GM06990 (cell line): Measurements from ENCODE around the gene MAML3.

Source experiments
- DNase-seq: peaks from one replicate; pipeline ENCODE4 v3.0.0-alpha.2; 2011; ENCODE audit not compliant: insufficient read length; ENCODE audit errors: extremely low read depth
- H3K27me3 ChIP-seq: replicated peaks from 2 replicates; pipeline ENCODE4 v1.6.0; 2011; ENCODE audit warnings: low read length; ENCODE audit not compliant: control insufficient read depth, insufficient read depth
- H3K36me3 ChIP-seq: 2 replicates; pipeline ENCODE4 v1.5.1; 2011; ENCODE audit warnings: low read length; ENCODE audit not compliant: control insufficient read depth, insufficient read depth
- H3K4me3 ChIP-seq: replicated peaks from 2 replicates; pipeline ENCODE4 v1.5.1; 2011; ENCODE audit warnings: low read depth, mild to moderate bottlenecking, control low read depth, low read length
- CTCF ChIP-seq: IDR thresholded peaks from 2 replicates; pipeline ENCODE4 v1.5.1; 2011; ENCODE audit warnings: low read length, control low read depth, mild to moderate bottlenecking, inconsistent platforms; ENCODE audit not compliant: insufficient read depth, poor library complexity, severe bottlenecking

The MAML3 gene

DNA sequence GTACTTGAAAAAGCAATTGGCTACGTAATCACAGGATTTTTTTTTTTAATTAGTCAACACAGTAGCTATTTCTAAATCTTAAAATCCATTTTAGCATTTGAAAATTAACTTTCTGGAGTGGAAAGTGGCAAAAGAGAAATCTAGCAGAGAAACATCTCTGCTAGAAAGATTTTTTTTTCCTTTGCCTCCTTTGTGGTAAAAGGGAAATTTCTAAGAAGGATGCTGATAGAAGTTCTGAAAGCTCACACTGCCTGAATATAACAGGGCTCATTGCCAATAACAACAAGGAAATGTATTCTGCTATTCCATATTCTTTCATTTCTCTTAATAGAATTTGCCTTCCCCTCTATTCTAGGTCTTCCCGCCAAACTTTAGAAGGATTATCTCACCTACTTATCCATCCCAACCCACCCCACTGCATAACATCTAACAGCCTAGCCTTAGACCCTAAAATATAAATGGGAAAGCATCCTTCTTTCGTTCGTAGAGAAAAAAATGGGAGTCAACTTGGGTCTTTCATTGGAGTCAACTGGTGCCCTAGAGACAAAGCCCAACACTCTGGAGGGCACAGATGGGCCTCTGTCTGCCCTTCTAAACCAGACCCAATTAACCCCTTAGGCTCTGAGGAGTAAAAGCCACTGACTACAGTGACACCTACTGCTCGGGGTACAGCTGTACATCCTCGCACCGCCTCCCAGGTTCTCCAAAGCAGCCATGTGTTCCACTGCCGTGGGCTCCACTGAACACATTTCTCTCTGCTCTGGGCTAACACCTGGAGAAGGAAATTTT, 103.9 kb downstream of the MAML3 start:
- Histone ChIP-seq H3K4me3 (no peak overlapping the region), H3K27me3 (no peaks in the 10 kb centered on the region), H3K36me3 (no peaks in the 10 kb centered on the region)
- peak; percentile 54 for TF ChIP-seq CTCF
- DNase-seq: no peak

DNA sequence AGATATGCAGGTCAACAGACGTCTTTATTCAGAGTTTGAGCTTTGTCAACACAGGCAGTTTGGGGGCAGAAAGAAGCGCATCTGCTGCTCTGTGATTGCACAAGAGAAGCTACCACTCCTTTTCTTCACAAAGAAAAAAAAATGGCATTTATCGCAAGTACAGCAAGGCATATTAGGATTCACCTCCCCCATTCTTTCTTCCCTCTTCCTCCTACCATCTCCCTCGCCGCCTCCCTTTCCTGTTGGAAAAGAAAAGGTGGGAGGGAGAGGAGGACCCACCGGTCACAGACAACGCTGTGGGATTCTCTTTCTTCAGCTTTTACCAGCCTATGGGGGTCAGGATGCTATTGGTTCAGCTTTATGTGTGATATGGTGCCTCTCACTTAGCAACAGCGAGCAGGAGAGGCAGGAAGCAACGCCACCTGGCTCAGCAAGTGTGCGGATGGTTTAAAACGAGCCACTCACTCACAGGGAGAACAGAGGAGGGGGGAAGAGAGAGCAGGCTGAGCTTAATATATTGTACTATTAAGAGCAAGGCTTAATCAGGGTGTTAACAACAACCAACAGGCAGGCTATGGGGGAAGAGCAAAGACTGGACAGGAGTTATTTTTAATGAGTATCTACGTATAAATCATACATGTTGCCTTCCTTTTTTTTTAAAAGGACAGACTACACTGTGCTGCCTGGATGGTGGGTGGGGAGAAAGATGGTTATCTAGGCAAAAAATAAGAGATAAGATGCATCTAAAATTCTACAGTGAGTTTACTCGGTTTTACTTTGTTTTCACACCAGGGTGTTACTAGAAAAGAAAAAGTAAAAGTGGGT, 104.7 kb downstream of the MAML3 start:
- Histone ChIP-seq H3K4me3 (no peak overlapping the region), H3K36me3 (no peaks in the 10 kb centered on the region), H3K27me3 (no peaks in the 10 kb centered on the region)
- peak; percentile 9 for TF ChIP-seq CTCF
- peak; percentile 18 for DNase-seq

- no peak for TF ChIP-seq CTCF
- H3K27me3 ChIP-seq: no peaks in the 10 kb centered on the region
- no peak overlapping the region for H3K4me3 ChIP-seq
- no peak for DNase-seq
- no peaks in the 10 kb centered on the region for H3K36me3 ChIP-seq
These were observed 105.5 kb downstream of the MAML3 start for GRCh38 chr4:140048419-140048995.

GRCh38 chr4:140047786-140048185, 106.2 kb downstream of the MAML3 start:
- no peak overlapping the region for H3K4me3 ChIP-seq
- H3K36me3 ChIP-seq: no peaks in the 10 kb centered on the region
- DNase-seq: no peak
- TF ChIP-seq CTCF: no peak
- no peaks in the 10 kb centered on the region for H3K27me3 ChIP-seq

GRCh38 chr4:140047017-140047640, 106.9 kb downstream of the MAML3 start:
- no peak for TF ChIP-seq CTCF
- no peaks in the 10 kb centered on the region for H3K27me3 ChIP-seq
- DNase-seq: no peak
- no peaks in the 10 kb centered on the region for H3K36me3 ChIP-seq
- no peak overlapping the region for H3K4me3 ChIP-seq
